GM21529 (cell line): ENCODE data around the gene HAPSTR1.
"Not testable (repeated sequence)": the region's sequence is repeated elsewhere in the genome, so short reads cannot be mapped to it uniquely, and the experiment has no call there.

ENCODE experiments used
- ATAC-seq: cut with Tn5 transposase; IDR thresholded peaks from one replicate; pipeline ENCODE4 v1.9.1; 2021; ENCODE audit not compliant: unreplicated experiment

The HAPSTR1 gene, protein sequence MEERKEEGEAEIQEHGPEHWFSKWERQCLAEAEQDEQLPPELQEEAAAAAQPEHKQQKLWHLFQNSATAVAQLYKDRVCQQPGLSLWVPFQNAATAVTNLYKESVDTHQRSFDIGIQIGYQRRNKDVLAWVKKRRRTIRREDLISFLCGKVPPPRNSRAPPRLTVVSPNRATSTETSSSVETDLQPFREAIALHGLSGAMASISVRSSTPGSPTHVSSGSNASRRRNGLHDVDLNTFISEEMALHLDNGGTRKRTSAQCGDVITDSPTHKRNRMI

GRCh38 chr16:9090960-9091866 lies at the start of gene HAPSTR1:
Gene HAPSTR1 (plus strand): TSS chr16:9091644. CDS start chr16:9092045, 401 bp downstream.
- ATAC-seq = peak; percentile 87

DNA sequence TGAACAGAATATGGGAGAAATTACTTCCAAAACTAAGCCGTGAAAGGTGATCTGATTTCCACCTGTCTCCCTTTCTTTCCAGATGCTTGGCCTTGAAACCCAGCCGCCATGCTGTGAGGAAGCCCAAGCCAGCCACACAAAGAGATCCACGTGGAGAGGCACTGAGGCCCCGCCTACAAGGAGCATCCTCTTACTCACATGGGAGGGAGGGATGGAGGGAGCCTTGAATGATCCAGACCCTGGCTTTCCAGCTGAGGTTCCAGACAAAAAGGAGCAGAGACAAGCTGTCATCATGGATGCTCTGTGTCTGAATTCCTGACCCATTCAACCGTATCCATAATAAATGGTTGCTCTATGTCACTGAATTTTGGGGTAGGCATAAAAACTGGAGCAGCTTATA lies 48.9 kb upstream of the HAPSTR1 start:
- ATAC-seq = no peak

GRCh38 chr16:9042964-9043680 lies 48.3 kb upstream of the HAPSTR1 start:
- no peak for ATAC-seq

DNA sequence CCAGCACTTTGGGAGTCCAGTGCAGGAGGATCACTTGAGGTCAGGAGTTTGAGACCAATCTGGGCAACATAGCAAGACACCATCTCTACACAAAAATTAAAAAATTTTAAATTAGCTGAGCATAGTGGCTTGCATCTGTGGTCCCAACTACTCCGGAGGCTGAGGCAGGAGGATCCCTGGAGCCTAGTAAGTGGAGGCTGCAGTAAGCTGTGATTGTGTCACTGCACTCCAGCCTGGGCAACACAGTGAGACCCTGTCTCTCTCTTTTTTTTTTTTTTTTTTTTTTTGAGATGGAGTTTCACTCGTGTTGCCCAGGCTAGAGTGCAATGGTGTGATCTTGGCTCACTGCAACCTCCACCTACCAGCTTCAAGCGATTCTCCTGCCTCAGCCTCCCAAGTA lies 45.9 kb upstream of the HAPSTR1 start:
- ATAC-seq = not testable (repeated sequence)

DNA sequence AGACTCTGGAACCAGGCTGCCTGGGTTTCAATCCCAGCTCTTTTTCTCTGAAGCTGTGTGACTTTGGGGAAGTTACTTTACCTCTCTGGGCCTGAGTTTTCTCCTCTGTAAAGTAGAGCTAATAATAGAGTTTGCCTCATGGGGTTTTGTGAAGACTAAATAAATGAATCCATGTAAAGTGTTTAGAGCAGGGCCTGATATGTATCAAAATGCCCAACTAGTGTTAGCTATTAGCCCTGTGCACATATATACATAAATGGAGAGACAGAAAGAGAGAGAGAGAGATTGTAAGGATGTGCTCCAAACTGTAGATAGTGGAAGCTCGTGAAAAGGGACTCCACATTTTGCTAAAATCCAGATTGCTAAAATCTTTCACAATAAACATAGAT lies 44.8 kb upstream of the HAPSTR1 start:
- ATAC-seq = no peak

- ATAC-seq = peak; percentile 85
Measured at GRCh38 chr16:9047689-9048301, 43.6 kb upstream of the HAPSTR1 start.

GRCh38 chr16:9048302-9048700 lies 43.1 kb upstream of the HAPSTR1 start:
- no peak for ATAC-seq

DNA sequence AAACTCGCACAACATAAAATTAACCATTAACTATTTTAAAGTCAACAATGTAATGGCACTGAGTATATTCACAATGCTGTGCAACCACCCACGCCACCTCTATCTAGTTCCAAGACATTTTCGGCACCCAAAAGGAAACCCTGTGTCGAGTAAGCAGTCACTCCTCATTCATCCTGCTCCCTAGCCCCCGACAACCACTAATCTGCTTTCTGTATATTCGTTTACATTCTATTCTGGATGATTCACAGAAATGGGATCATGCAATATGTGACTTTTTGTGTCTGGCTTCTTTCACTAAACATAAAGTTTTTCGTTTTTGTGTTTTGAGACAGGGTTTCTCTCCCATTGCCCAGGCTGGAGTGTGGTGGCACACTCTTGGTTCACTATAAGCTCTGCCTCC lies 42.2 kb upstream of the HAPSTR1 start:
- ATAC-seq = no peak

DNA sequence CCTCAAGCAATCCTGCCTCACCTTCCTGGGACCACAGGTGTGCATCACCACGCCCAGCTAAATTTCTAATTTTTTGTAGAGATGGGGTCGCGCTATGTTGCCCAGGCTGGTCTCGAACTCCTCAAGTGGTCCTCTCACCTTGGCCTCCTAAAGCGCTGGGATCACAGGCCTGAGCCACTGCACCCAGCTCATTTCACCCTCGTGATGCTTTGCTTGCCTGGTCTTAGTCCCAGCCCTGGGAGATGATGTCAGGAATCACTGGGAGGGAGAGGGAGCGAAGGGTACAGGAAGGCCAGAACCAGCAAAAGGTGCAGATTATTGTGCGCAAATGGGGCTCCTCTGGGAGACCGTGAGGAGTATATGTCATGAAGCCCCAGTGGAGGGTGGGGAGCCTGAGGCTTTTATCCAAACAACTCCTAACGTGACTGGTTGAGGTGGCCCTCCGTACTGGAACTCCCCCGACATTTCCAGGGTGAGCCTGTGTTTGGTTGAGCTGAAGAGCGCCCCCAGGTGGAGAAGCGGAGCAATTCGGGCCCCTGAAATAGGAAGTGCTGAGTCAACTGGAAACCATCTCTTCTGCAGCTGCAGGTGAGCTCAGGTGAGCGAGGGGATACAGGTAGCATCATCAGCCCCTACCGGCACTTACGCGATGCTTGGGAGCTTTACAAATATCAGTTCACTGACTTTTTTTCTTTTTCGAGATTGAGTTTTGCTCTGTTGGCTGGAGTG lies 41.2 kb upstream of the HAPSTR1 start:
- no peak for ATAC-seq

GRCh38 chr16:9053006-9053601 lies 38.3 kb upstream of the HAPSTR1 start:
- ATAC-seq = no peak

- no peak for ATAC-seq
Measured at GRCh38 chr16:9054460-9054859, 37.0 kb upstream of the HAPSTR1 start.

DNA sequence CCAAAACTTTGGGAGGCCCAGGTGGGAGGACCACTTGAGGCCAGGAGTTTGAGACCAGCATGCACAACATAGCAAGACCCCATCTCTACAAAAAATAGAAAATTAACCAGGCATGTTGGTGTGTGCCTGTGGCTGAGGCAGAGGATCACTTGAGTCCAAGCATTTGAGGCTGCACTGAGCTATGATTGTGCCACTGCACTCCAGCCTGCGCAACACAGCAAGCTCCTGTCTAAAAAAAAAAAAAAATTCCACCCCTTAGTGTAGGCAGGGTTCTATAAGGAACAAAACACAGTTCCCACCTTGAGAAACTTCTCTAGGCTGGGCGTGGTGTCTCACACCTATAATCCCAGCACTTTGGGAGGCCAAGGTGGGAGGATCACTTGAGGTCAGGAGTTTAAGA lies 36.3 kb upstream of the HAPSTR1 start:
- ATAC-seq = no peak

GRCh38 chr16:9055661-9056060 lies 35.8 kb upstream of the HAPSTR1 start:
- no peak for ATAC-seq

DNA sequence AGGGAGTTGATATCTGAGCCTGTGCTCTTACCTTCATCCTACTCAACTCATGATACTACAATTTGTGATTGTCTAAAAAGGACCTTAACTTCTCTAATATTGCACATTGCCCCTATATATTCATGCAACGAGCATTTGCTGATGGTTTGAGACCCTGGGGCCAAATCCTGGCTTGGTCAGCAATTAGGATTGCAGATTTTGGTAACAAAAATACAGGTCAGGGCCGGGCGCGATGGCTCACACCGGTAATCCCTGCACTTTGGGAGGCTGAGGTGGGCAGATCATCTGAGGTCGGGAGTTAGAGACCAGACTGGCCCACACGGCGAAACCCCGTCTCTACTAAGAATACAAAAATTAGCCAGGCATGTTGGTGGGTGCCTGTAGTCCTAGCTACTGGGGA lies 35.4 kb upstream of the HAPSTR1 start:
- ATAC-seq = no peak

DNA sequence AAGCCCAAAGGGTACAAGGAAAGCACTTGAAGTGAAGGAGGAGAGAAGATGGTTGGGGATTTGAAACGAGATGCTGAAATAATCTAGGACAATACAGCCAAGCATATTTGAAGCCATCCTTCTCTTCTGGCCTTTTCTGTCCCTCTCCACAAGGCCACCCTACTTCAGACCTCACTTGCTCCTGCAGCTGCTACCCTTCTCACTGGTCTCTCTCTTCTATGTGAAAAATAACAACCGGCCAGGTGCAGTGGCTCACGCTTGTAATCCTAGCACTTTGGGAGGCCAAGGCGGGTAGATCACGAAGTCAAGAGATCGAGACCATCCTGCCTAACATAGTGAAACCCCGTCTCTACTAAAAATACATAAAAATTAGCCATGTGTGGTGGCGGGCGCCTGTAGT lies 33.2 kb upstream of the HAPSTR1 start:
- ATAC-seq = no peak

DNA sequence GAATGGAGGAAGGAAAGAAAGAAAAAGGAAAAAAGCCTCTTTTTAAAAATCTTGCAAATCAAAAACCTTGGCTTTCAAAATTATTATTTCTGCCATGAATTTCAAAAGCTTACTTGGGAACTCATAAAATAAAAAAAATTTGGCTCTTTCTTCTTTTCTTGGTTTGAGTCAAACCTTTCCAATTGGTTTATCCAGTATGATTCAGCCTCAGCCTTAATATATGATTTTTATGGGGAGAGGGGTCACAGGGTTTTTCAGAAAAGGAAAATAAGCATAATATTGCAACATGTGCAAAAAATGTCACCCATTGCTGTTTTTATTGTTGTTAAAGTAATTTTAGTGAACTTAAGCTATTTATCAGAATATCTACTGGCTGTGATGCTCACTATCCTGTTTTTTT lies 31.2 kb upstream of the HAPSTR1 start:
- ATAC-seq = no peak

- ATAC-seq = peak; percentile 70
Measured at GRCh38 chr16:9061358-9061813, 30.1 kb upstream of the HAPSTR1 start.

GRCh38 chr16:9062301-9062700 lies 29.1 kb upstream of the HAPSTR1 start:
- no peak for ATAC-seq

- no peak for ATAC-seq
Measured at GRCh38 chr16:9065077-9065476, 26.4 kb upstream of the HAPSTR1 start.

GRCh38 chr16:9068886-9069285 lies 22.6 kb upstream of the HAPSTR1 start:
- ATAC-seq = no peak
